Glutamatergic neuron (in vitro differentiated cells): Measurements from ENCODE around the gene MAF. TPM values are rescaled to one million over a fixed set of nuclear protein-coding genes. Genes with fewer than 3 reads are reported as not detected.

Experiments used
- DNase-seq: peaks from one replicate; pipeline ENCODE4 v3.0.0; 2022
- H3K27ac Mint-ChIP-seq: one replicate; pipeline ENCODE4 v1.8.0; 2020; ENCODE audit warnings: mild to moderate bottlenecking, mixed read lengths, inconsistent platforms; ENCODE audit not compliant: unreplicated experiment
- H3K27me3 Mint-ChIP-seq: one replicate; pipeline ENCODE4 v1.8.0; 2020; ENCODE audit warnings: mild to moderate bottlenecking, moderate library complexity, mixed read lengths, inconsistent platforms; ENCODE audit not compliant: unreplicated experiment
- H3K36me3 Mint-ChIP-seq: one replicate; pipeline ENCODE4 v1.8.0; 2020; ENCODE audit warnings: mild to moderate bottlenecking, mixed read lengths, inconsistent platforms; ENCODE audit not compliant: unreplicated experiment
- H3K4me1 Mint-ChIP-seq: one replicate; pipeline ENCODE4 v1.8.0; 2020; ENCODE audit warnings: mild to moderate bottlenecking, low read depth, mixed read lengths, inconsistent platforms; ENCODE audit not compliant: unreplicated experiment
- H3K4me3 Mint-ChIP-seq: one replicate; pipeline ENCODE4 v1.8.0; 2020; ENCODE audit warnings: mild to moderate bottlenecking, mixed read lengths, inconsistent platforms; ENCODE audit not compliant: unreplicated experiment
- H3K9me3 Mint-ChIP-seq: one replicate; pipeline ENCODE4 v1.8.0; 2020; ENCODE audit warnings: mild to moderate bottlenecking, moderate library complexity, mixed read lengths, inconsistent platforms; ENCODE audit not compliant: unreplicated experiment
- total RNA-seq: library from RNA; stranded (reverse); fragmentation: NEBNext Ultra II Directional; extraction: Animal tissue kit (Norgen Biotek cat#: 25700); gene quantifications from one replicate; pipeline ENCODE4 v1.2.1, GENCODE V29; 2021; ENCODE audit not compliant: unreplicated experiment
- TF ChIP-seq, protein P1 (sequence below): fragments of 200-600 bp; sonication (generic); IDR thresholded peaks from one replicate; pipeline ENCODE4 v1.5.0; 2021; ENCODE audit not compliant: partially characterized antibody, unreplicated experiment

Gene MAF
- total RNA-seq, 1 donor from 2014 or later = 5.0 TPM

DNA sequence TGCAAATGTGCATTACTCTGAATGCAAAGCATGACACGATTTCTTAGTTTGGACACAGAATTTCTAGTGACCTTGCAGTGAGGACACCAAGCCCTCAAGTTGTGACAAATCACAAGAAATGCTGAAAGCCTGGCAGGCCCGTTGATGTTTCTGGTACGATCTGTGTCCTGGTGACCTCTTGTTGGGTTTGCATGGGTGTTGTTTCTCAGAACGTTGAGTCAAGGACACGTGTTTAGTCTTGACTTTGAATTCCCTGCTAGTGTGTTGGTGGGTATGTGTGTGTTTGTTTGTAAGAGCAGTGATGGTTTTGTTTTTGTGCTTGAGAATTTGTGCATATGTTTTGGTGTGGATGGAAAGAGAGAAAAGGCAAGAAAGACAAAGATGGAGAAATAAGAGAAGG, 37.8 kb upstream of the MAF start:
- DNase-seq = no peak
- Mint-ChIP-seq H3K36me3 (no peaks in the 10 kb centered on the region), H3K9me3 (no peaks in the 10 kb centered on the region), H3K4me1 (no peaks in the 10 kb centered on the region), H3K27me3 (no peaks in the 10 kb centered on the region), H3K4me3 (no peak overlapping the region), H3K27ac (no peak overlapping the region)
- TF ChIP-seq, protein P1, sequence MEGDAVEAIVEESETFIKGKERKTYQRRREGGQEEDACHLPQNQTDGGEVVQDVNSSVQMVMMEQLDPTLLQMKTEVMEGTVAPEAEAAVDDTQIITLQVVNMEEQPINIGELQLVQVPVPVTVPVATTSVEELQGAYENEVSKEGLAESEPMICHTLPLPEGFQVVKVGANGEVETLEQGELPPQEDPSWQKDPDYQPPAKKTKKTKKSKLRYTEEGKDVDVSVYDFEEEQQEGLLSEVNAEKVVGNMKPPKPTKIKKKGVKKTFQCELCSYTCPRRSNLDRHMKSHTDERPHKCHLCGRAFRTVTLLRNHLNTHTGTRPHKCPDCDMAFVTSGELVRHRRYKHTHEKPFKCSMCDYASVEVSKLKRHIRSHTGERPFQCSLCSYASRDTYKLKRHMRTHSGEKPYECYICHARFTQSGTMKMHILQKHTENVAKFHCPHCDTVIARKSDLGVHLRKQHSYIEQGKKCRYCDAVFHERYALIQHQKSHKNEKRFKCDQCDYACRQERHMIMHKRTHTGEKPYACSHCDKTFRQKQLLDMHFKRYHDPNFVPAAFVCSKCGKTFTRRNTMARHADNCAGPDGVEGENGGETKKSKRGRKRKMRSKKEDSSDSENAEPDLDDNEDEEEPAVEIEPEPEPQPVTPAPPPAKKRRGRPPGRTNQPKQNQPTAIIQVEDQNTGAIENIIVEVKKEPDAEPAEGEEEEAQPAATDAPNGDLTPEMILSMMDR = no peak

DNA sequence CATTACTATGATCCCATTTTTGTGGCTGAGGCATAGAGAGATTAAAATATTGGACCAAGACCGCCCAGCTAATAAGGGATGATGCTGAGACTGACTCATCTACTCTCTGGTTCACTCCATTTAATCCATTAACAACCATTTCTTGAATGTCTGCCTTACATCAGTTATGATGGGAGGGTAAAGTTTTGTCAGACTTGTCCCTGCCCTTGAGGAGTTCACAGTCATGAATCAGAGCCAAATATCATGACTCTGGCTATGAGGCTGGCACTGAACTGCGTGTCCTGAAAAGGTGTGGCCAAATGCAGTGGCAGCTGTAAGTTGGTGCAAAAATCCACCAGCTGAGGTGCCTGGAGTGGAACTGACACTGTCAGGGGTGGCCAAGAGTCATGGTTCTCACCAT, 35.0 kb upstream of the MAF start:
- H3K4me1 Mint-ChIP-seq = no peaks in the 10 kb centered on the region

DNA sequence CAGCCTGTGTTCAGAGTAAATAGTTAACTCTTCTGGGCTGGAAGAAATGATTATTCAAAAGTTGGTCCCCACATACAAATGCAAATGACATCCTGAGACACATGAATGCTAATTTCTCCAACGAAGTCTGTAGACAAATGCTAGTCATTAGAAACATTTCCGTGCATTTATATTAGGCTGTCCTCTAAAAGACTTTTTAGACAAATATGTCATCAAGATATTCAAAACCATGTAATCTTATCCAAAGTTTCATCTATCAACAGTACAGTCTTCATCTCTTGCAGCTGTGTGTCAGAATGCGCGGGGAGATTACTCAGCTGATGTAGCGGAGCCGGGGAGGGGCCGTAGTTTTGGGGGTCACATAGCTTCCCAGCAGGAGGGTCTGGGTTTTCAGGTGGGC, 33.8 kb upstream of the MAF start:
- H3K4me3 Mint-ChIP-seq = no peak overlapping the region
- H3K27me3 Mint-ChIP-seq = no peaks in the 10 kb centered on the region
- no peak for DNase-seq
- H3K9me3 Mint-ChIP-seq = no peaks in the 10 kb centered on the region
- H3K4me1 Mint-ChIP-seq = no peaks in the 10 kb centered on the region
- no peak overlapping the region for H3K27ac Mint-ChIP-seq
- H3K36me3 Mint-ChIP-seq = peaks cover 4% of the 10 kb centered on the region
- TF ChIP-seq, protein P1 = no peak

More for the DNA sequence above, 35.0 kb upstream of the MAF start:
- H3K9me3 Mint-ChIP-seq = no peaks in the 10 kb centered on the region
- no peaks in the 10 kb centered on the region for H3K36me3 Mint-ChIP-seq
- H3K4me3 Mint-ChIP-seq = no peak overlapping the region
- DNase-seq = no peak
- TF ChIP-seq, protein P1 = no peak
- no peaks in the 10 kb centered on the region for H3K27me3 Mint-ChIP-seq
- H3K27ac Mint-ChIP-seq = no peak overlapping the region

DNA sequence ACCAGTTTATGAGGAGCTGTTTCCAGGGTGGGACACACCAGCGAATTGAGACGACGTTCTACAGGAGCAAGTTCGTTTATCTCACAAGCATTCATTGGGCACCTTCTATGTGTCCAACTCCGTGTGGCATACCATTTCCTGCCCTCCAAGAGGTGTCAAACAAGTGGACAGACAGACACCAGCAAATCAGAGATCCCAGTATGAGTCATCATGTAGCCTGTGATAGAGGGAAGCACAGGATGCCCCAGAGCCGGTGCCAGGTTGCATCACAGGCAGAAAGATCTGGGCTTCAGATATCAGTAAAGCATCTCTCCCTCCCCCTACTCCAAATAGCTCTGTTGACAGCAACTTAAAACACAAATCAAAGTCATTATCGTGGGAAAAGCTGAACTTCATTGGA, 31.8 kb upstream of the MAF start:
- Mint-ChIP-seq H3K27ac (no peak overlapping the region), H3K9me3 (no peaks in the 10 kb centered on the region), H3K4me3 (no peak overlapping the region), H3K36me3 (peaks cover 5% of the 10 kb centered on the region), H3K4me1 (no peaks in the 10 kb centered on the region), H3K27me3 (no peaks in the 10 kb centered on the region)
- DNase-seq = no peak
- TF ChIP-seq, protein P1 = no peak

DNA sequence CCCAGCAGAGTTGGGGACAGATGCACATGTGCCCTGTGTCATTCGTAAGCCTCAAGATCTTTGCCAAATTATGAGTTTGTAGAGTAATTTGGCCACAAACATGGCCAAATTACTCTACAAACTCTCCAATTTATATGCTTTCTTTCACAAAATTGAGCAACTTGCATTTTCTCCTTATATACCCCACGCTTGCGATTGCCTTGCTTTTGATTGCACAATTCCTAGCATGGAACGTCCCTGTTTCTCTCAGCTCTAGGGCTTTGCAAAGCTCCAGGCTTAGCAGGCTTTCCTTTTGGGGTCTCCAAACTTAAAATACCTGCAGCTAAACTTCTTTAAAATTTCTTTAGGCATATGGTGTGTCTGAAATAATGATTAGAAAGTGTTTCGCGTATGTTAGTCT, 28.5 kb upstream of the MAF start:
- DNase-seq = no peak
- Mint-ChIP-seq H3K4me1 (no peaks in the 10 kb centered on the region), H3K36me3 (peaks cover 5% of the 10 kb centered on the region), H3K9me3 (no peaks in the 10 kb centered on the region), H3K27ac (no peak overlapping the region), H3K4me3 (no peak overlapping the region), H3K27me3 (no peaks in the 10 kb centered on the region)
- TF ChIP-seq, protein P1 = no peak
